C4-2B (cell line): ENCODE data around the gene FRMD4A.

Source experiments
- H3K27ac ChIP-seq: fragments of 450-650 bp; 2 replicates; pipeline ENCODE4 v1.5.1; 2017
- CTCF ChIP-seq: fragments of 450-650 bp; conservative IDR thresholded peaks from 2 replicates; pipeline ENCODE4 v1.5.1; 2017; ENCODE audit warnings: mild to moderate bottlenecking
- ZFX ChIP-seq: fragments of 450-650 bp; IDR thresholded peaks from 2 replicates; pipeline ENCODE4 v1.6.1; 2017

Gene FRMD4A

GRCh38 chr10:13885238-13885990 is 445.3 kb downstream of the FRMD4A start:
- no peak overlapping the region for H3K27ac ChIP-seq
- TF ChIP-seq CTCF: no peak
- TF ChIP-seq ZFX: no peak

GRCh38 chr10:13883636-13884444 is 446.9 kb downstream of the FRMD4A start:
- H3K27ac ChIP-seq: no peak overlapping the region
- no peak for TF ChIP-seq ZFX

- no peak overlapping the region for H3K27ac ChIP-seq
Observed at GRCh38 chr10:13882119-13882711, 448.5 kb downstream of the FRMD4A start.

GRCh38 chr10:13880760-13881159 is 450.0 kb downstream of the FRMD4A start:
- no peak overlapping the region for H3K27ac ChIP-seq

More at GRCh38 chr10:13882119-13882711, 448.5 kb downstream of the FRMD4A start:
- no peak for TF ChIP-seq CTCF
- TF ChIP-seq ZFX: no peak

GRCh38 chr10:13877154-13877909 is 453.4 kb downstream of the FRMD4A start:
- H3K27ac ChIP-seq: peak overlapping the region; percentile 30; the same call in 1 of the 2 replicates
- no peak for TF ChIP-seq CTCF
- TF ChIP-seq ZFX: no peak

More at GRCh38 chr10:13880760-13881159, 450.0 kb downstream of the FRMD4A start:
- no peak for TF ChIP-seq ZFX
- TF ChIP-seq CTCF: no peak

GRCh38 chr10:13873196-13873595 is 457.5 kb downstream of the FRMD4A start:
- H3K27ac ChIP-seq: no peak overlapping the region
- TF ChIP-seq ZFX: no peak
- no peak for TF ChIP-seq CTCF

- no peak overlapping the region for H3K27ac ChIP-seq
- TF ChIP-seq ZFX (no peak), CTCF (no peak)
Observed at GRCh38 chr10:13872411-13872810, 458.3 kb downstream of the FRMD4A start.
